ENCODE measurements around the gene ZNF180. TPM values are rescaled to one million over a fixed set of nuclear protein-coding genes. Genes with fewer than 3 reads are reported as not detected.

Gene ZNF180
- total RNA-seq, 6 donors from 2014 or later: 6.3 to 14.3 (median 10.0) TPM

DNA sequence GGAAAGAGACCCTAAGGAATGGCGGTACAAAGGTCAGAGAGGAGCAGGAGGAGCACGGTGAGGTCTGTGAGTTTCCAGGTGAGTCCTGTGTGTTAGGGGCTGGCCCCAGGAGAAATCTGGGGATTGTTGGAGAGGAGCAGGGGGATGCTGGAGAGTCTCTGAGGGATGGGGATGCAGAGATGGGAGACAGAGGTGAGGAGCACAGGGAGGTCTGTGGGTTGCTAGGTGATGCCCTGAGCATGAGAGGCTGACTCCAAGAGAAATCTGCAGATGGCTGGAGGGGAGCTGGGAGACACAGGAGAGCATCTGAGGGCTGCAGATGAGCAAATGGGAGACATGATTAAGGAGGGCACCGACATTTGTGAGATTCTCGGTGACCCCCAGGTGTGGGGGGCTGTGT, 48.0 kb downstream of the ZNF180 start:
- ATAC-seq (ENCODE audit: low FRiP score in 2 of 2) (peak in 1 of 2 donors; percentile 62), DNase-seq (no peak)
- no peaks in the 10 kb centered on the region for H3K27me3 ChIP-seq
- WGBS, 2 donors: 88 to 90% methylated on average over 4 of the region's 4 CpGs
- no peak overlapping the region for H3K4me3 ChIP-seq
- no peaks in the 10 kb centered on the region for H3K36me3 ChIP-seq
- peaks cover 0 to 4% (median 0%) of the 10 kb centered on the region in 4 donors for H3K4me1 ChIP-seq
- TF ChIP-seq EP300 (IDR thresholded peaks at IDR 0.05): no peak
- no peak for TF ChIP-seq POLR2A (IDR thresholded peaks at IDR 0.05)
- no peak for TF ChIP-seq POLR2AphosphoS5 (IDR thresholded peaks at IDR 0.05)
- TF ChIP-seq CTCF (IDR thresholded peaks at IDR 0.05): no peak
- H3K9me3 ChIP-seq: peaks cover 7 to 71% (median 45%) of the 10 kb centered on the region in 4 donors
- H3K27ac ChIP-seq: no peak overlapping the region

GRCh38 chr19:44451687-44452086, 48.6 kb downstream of the ZNF180 start:
- DNase-seq (peak in 1 of 2 donors; percentile 46), ATAC-seq (ENCODE audit: low FRiP score in 2 of 2) (no peak)
- TF ChIP-seq POLR2A (IDR thresholded peaks at IDR 0.05) (no peak), EP300 (IDR thresholded peaks at IDR 0.05) (no peak), CTCF (IDR thresholded peaks at IDR 0.05) (no peak), POLR2AphosphoS5 (IDR thresholded peaks at IDR 0.05) (no peak)
- Histone ChIP-seq H3K27ac (no peak overlapping the region), H3K9me3 (peaks cover 9 to 71% (median 43%) of the 10 kb centered on the region in 4 donors), H3K36me3 (no peaks in the 10 kb centered on the region), H3K4me3 (no peak overlapping the region), H3K27me3 (no peaks in the 10 kb centered on the region), H3K4me1 (peaks cover 0 to 4% (median 0%) of the 10 kb centered on the region in 4 donors)
- WGBS, 2 donors: 90 to 94% methylated on average over 17 to 18 of the region's 18 CpGs

DNA sequence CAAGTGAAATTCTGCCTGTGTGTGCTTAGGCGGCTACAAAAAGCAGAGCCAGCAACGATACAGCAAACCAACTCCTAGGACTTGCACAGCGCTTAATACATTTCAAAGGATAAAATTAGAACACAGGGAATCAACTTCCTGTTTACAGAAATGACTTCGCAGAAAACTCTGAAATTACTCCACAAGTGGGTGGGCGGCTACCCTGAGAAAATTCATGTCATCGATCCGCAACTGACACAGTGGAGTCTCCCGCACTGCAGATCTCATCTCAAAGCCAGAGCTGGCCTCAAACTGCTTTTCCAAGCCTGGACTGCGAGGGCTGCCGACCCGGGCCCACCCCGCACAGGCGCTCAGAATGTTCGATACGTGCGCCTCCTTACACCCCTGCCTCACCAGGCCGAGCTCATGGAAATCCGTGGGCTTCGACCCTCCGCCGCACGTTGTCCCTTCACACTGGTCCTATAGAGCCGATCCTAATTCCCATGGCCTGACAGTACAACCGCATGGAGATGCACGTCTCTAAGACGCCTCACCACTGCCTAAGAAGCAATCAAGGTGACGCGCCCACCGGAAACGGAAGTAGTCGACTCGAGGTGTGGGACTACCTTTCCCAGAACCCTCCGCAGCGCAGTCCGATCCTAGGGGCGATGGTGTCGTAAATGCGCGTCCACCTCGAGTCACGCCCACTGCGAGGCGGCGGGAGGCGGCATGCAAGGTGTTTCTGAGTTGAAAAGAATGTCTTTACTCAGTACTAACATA, 52.2 kb downstream of the ZNF180 start, which contains the start of gene ZNF229:
ZNF229 (minus strand) TSS at position 557 of the 759 bp plus-strand sequence. CDS start 5,625 bp downstream, outside the sequence.
- WGBS, 2 donors: 6 to 7% methylated on average over 25 to 45 of the region's 45 CpGs

DNA sequence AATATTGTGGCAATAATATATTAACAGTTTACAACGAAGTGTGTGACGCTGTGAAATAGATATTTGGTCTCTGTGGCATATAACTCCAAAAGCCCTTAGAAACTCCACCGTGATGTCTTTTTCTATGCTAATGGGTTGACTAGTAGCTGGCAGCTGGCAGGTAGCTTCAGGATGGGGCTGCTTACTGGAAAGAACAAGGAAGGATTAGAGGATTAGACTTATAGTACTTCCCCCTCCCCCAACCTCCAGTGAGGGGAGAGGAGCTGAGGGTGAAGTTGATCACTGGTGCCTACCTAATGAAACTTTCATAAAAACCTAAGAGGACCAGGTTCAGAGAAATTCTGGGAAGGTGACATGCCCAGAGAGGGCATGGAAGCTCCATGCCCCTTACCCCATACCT, 61.9 kb downstream of the ZNF180 start:
- WGBS, 2 donors: 99 to 100% methylated on average over 3 of the region's 3 CpGs
- H3K27ac ChIP-seq: no peak overlapping the region
- peaks cover 0 to 5% (median 2%) of the 10 kb centered on the region in 4 donors for H3K36me3 ChIP-seq
- ATAC-seq (ENCODE audit: low FRiP score in 2 of 2): no peak
- H3K27me3 ChIP-seq: no peaks in the 10 kb centered on the region
- H3K4me3 ChIP-seq: no peak overlapping the region
- no peak for DNase-seq
- TF ChIP-seq EP300 (IDR thresholded peaks at IDR 0.05): no peak
- no peak for TF ChIP-seq POLR2AphosphoS5 (IDR thresholded peaks at IDR 0.05)
- TF ChIP-seq CTCF (IDR thresholded peaks at IDR 0.05): no peak
- no peak for TF ChIP-seq POLR2A (IDR thresholded peaks at IDR 0.05)
- H3K4me1 ChIP-seq: no peaks in the 10 kb centered on the region
- H3K9me3 ChIP-seq: peaks cover 3 to 83% (median 65%) of the 10 kb centered on the region in 4 donors

More for the DNA sequence above, 52.2 kb downstream of the ZNF180 start, which contains the start of gene ZNF229:
- Histone ChIP-seq H3K36me3 (peaks cover 0 to 6% (median 2%) of the 10 kb centered on the region in 4 donors), H3K4me3 (peak within 1 kb of the TSS; percentile 11 to 57 (median 47)), H3K27ac (no peak within 1 kb of the TSS), H3K4me1 (peaks cover 0 to 4% (median 0%) of the 10 kb centered on the region in 4 donors), H3K9me3 (peaks cover 18 to 87% (median 48%) of the 10 kb centered on the region in 4 donors), H3K27me3 (no peaks in the 10 kb centered on the region)
- TF ChIP-seq POLR2A (IDR thresholded peaks at IDR 0.05) (no peak), POLR2AphosphoS5 (IDR thresholded peaks at IDR 0.05) (peak in 1 of 2 donors; percentile 42)
- DNase-seq: peak; percentile 65 to 86
- ATAC-seq (ENCODE audit: low FRiP score in 2 of 2): peak; percentile 12 to 80

- DNase-seq (no peak), ATAC-seq (ENCODE audit: low FRiP score in 2 of 2) (no peak)
- H3K4me3 ChIP-seq: no peak overlapping the region
- H3K27ac ChIP-seq: no peak overlapping the region
- H3K27me3 ChIP-seq: no peaks in the 10 kb centered on the region
- H3K36me3 ChIP-seq: peaks cover 0 to 13% (median 0%) of the 10 kb centered on the region in 4 donors
- WGBS, 2 donors: 91% methylated on average over 2 of the region's 2 CpGs
- TF ChIP-seq POLR2A (IDR thresholded peaks at IDR 0.05) (no peak), POLR2AphosphoS5 (IDR thresholded peaks at IDR 0.05) (no peak), EP300 (IDR thresholded peaks at IDR 0.05) (no peak), CTCF (IDR thresholded peaks at IDR 0.05) (no peak)
- H3K9me3 ChIP-seq: peaks cover 10 to 80% (median 71%) of the 10 kb centered on the region in 4 donors
- H3K4me1 ChIP-seq: no peaks in the 10 kb centered on the region
These were observed 64.9 kb downstream of the ZNF180 start for GRCh38 chr19:44435441-44435840.

All from upper lobe of left lung (tissue), 6 donors.